GM19238 (cell line): ENCODE results near the gene PIAS4.

Experiments used
- DNase-seq: peaks from one replicate; pipeline ENCODE4 v3.0.0; 2011; ENCODE audit warnings: low spot score; ENCODE audit not compliant: insufficient read length

PIAS4 gene

DNA sequence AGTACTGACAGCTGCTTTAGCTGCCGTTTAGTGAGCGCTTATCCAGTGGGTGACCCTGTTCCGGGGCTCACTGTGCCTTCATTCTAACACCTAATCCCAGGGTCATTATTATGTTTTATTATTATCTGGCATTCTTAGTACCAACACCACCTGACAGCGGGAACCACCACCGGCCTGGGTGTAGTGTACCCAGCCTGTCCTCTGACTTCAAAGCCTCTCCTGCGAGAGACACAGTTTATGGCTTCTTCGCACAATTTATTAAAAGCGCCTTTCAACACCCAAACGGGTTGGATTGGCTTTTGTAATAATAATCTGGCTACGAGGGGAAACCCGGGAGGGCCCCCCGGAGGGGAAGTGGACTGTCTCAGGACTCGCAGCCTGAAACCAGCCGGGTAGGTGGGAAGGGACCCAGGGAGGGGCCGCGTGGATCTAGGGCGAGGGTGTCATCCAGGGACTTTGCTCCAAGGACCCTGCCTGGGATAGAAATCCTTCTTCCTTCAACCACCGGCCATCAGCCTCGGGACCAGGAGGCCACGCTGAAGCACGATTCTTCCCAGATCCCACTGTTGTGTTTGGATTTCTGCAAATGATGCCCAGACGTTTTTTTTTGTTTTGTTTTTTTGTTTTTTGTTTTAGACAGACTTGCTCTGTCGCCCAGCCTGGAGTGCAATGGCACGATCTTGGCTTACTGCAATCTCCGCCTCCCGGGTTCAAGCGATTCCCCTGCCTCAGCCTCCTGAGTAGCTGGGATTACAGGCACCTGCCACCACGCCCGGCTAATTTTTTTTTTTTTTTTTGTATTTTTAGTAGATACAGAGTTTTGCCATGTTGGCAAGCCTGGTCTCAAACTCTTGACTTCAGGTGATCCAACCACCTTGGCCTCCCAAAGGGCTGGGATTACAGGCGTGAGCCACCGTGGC, 60.8 kb downstream of the PIAS4 start:
- DNase-seq = no peak

DNA sequence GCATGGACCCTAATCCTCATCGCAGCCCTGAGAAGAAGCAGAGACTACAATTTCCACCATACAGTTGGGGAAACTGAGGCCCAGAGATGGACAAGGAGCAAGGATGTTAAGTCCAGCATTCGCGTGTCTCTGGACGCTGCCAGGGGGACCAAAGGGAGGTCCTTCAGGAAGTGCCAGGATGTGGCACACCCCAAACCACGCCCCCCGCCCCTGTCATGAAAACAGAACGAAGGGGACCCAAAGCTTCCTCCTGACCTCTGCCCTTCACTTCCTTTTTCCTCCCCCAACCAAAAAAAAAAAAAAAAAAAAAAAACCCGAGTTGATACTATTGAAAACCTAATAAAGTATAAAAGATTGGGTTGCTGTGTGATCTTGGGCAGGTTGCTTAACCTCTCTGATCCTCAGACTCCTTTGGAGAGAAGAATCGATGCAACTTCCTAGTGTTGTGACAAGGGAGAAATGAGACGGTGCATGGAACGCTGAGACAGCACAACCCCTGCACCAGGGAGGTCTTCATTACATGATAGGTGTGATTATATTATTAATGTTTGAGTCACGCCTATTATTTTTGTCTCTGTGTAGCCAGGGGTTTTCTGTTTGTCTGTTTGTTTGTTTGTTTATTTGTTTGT, 61.9 kb downstream of the PIAS4 start:
- DNase-seq = no peak

DNA sequence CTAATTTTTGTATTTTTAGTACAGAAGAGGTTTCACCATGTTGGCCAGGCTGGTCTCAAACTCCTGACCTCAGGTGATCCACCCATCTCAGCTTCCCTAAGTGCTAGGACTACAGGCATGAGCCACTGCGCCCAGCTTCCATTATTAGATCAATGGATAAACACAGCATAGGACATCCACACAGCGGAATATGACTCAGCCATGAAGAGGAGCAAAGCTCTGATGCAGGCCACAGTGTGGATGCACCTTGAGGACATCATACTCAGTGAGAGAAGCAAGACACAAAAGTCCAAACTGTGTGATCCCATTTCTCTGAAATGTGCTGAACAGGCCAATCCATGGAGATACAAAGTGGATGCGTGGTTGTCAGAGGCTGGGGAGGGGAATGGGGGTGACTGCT, 64.1 kb downstream of the PIAS4 start:
- no peak for DNase-seq

- no peak for DNase-seq
Observed at GRCh38 chr19:4075373-4075772, 67.8 kb downstream of the PIAS4 start.

DNA sequence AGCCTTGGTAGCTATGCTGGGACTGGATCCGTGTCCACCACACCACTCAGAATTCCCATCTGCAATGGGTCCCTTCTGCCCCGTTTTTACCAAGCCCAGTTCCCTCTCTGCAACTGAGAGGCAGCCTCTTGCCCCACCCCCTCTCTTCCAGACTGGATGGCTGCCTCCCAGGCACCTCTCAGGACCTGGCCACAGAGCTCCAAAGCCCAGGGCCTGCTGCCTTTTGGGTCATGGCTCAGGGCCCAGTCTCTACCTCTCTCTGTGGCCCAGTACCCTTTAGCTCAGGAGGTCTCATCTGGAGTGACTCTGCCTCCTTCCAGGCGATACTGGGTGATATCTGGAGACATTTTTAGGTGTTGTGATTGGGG, 69.5 kb downstream of the PIAS4 start:
- no peak for DNase-seq

GRCh38 chr19:4077800-4078684, 70.5 kb downstream of the PIAS4 start:
- DNase-seq = peak; percentile 75

GRCh38 chr19:4080473-4080872, 72.9 kb downstream of the PIAS4 start:
- DNase-seq = no peak

DNA sequence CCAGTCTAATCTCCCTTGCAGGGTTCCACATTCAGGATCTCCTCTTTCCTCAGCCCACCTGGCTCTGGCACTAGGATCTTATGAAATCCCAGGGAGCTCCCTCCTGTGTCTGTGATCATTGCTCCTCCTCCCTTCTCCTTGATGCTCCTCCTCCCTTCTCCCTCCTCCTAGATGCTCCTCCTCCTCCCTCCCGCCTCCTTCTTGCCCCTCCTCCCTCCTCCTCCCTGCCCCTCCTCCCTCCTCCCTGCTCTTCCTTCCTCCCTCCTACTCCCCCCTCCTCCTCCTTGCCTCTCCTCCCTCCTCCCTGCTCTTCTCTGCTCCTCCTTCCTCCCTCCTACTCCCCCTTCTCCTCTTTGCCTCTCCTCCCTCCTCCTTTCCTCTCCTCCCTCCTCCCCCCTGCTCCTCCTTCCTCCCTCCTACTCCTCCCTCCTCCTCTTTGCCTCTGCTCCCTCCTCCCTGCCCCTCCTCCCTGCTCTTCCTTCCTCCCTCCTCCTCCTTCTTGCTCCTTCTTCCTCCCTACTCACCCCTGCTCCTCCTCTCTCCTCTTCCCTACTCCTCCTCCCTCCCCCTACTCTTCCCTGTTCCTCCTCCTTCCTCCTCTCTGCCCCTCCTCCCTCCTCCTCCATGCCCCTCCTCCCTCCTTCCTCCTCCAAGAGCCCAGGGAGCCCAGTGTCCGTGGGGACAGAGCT, 74.0 kb downstream of the PIAS4 start:
- DNase-seq = no peak

- no peak for DNase-seq
Observed at GRCh38 chr19:4082172-4082571, 74.6 kb downstream of the PIAS4 start.

- peak; percentile 56 for DNase-seq
Observed at GRCh38 chr19:4083677-4084546, 76.4 kb downstream of the PIAS4 start.

DNA sequence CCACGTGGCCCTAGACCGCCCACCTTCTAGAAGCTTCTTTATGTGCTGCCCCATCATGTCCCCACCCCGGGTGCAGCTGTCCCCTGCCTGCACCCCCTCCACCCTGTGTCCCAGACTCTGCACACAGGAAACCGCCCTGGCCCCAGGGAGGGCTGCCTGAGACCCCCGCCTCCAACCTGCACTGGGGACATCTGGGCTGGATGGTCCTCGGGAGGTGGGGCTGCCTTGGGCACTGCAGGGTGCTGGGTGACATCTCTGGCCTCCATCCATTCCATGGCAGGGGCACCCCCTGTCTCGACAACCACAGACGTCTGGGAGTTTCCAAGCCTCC, 77.0 kb downstream of the PIAS4 start:
- no peak for DNase-seq

GRCh38 chr19:4086411-4086867, 78.9 kb downstream of the PIAS4 start:
- no peak for DNase-seq

DNA sequence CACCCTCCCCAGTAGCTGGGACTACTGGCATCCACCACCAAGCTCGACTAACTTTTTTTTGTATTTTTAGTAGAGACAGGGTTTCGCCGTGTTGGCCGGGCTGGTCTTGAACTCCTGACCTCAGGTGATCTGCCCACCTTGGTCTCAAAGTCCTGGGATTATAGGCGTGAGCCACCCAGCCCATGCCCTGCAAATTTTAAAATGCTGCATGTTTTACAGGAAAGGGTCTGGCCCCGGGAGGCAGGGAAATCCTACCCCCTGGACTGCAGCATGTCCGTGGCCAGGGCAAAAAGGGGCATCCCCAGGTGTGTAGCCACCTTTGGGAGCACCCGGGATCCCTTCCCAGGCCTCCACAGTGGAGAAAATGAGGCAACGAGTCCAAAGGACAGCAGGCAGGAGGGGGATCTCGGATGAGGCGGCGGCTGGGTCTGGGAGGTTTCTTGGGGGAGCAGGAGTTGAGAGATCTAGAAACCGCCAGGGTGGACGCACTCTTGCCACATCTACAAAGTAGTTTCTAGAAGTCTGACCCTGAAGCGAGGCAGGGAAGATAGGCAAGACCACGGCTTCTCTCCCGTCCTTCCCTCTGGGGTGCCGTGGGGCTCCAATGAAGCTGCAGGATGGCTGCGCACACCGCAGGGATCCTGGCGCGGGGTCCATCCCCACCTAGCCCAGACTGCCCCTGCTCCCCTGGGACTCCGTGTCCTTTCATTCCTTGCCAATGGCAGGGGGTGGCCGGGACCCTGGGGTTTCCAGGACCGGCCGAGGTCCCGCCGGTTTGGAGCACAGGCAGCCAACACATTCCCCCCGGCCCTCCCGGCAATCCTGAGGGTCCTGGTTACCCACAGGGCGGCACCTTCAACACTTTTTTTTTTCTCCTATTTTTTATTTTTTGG, 80.5 kb downstream of the PIAS4 start:
- no peak for DNase-seq

DNA sequence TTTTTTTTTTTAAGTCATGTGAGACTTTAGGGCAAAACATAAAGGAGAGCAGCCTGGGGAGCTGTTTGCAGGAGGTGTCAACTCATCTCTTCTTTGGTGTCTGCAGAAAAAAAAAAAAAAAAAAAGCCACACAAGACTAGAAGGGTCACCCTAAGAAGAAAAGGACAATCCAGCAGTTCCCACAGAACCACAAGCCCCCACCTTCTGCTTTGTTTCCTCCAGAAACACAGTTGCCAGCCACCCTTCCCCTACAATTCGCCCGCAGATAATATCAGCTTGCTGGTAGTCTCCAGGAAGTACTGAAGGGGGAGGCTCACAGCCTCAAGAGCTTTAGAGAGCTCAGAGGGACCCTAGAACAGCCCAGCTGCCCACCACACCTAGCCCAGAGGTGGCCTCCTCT, 81.4 kb downstream of the PIAS4 start:
- DNase-seq = no peak
